ENCODE measurements around the gene FOXS1. TPM values are rescaled to one million over a fixed set of nuclear protein-coding genes. Genes with fewer than 3 reads are reported as not detected.
"Not testable (repeated sequence)": the region's sequence is repeated elsewhere in the genome, so short reads cannot be mapped to it uniquely, and the experiment has no call there.

Gene FOXS1
- total and polyA plus RNA-seq, 8 donors, result 0.16 to 1.7 (median 0.85) TPM; not detected in 2

- no peak for TF ChIP-seq CTCF (IDR thresholded peaks at IDR 0.05)
- intact Hi-C loops (cut with DNase I), result no loop called here
- no peaks in the 10 kb centered on the region for H3K4me1 ChIP-seq
- no peak overlapping the region for H3K4me3 ChIP-seq
- ATAC-seq (no peak), DNase-seq (no peak), FAIRE-seq (no peak)
- no peaks in the 10 kb centered on the region for H3K36me3 ChIP-seq
- no peak overlapping the region for H3K27ac ChIP-seq
- H3K9me3 ChIP-seq, result no peaks in the 10 kb centered on the region
- H3K27me3 ChIP-seq, result no peaks in the 10 kb centered on the region
- WGBS, 2 donors, result 91 to 95% methylated on average over 17 of the region's 17 CpGs
Measured at GRCh38 chr20:31831771-31832306, 13.6 kb downstream of the FOXS1 start.

GRCh38 chr20:31831211-31831610, 14.2 kb downstream of the FOXS1 start:
- Histone ChIP-seq H3K9me3 (no peaks in the 10 kb centered on the region), H3K36me3 (no peaks in the 10 kb centered on the region), H3K27ac (no peak overlapping the region), H3K27me3 (no peaks in the 10 kb centered on the region), H3K4me3 (no peak overlapping the region), H3K4me1 (no peaks in the 10 kb centered on the region)
- DNase-seq, result no peak
- intact Hi-C loops (cut with DNase I), result no loop called here
- WGBS, 2 donors, result 81 to 89% methylated on average over 6 of the region's 6 CpGs
- ATAC-seq, result no peak
- no peak for TF ChIP-seq CTCF (IDR thresholded peaks at IDR 0.05)
- no peak for FAIRE-seq

GRCh38 chr20:31830406-31830981, 14.9 kb downstream of the FOXS1 start:
- no peaks in the 10 kb centered on the region for H3K9me3 ChIP-seq
- 76 to 86% methylated on average over 8 of the region's 8 CpGs for WGBS, 2 donors
- no peak for FAIRE-seq

GRCh38 chr20:31829731-31830130, 15.7 kb downstream of the FOXS1 start:
- ATAC-seq, result no peak
- no peaks in the 10 kb centered on the region for H3K27me3 ChIP-seq
- no peaks in the 10 kb centered on the region for H3K4me1 ChIP-seq
- no peak for TF ChIP-seq CTCF (IDR thresholded peaks at IDR 0.05)
- no peak for FAIRE-seq
- H3K4me3 ChIP-seq, result no peak overlapping the region
- intact Hi-C loops (cut with DNase I), result no loop called here
- no peaks in the 10 kb centered on the region for H3K36me3 ChIP-seq
- H3K9me3 ChIP-seq, result no peaks in the 10 kb centered on the region
- H3K27ac ChIP-seq, result no peak overlapping the region
- no peak for DNase-seq
- WGBS, 2 donors, result 84 to 89% methylated on average over 6 of the region's 6 CpGs

More at GRCh38 chr20:31830406-31830981, 14.9 kb downstream of the FOXS1 start:
- no peaks in the 10 kb centered on the region for H3K36me3 ChIP-seq
- DNase-seq, result no peak
- H3K27ac ChIP-seq, result no peak overlapping the region
- H3K27me3 ChIP-seq, result no peaks in the 10 kb centered on the region
- H3K4me1 ChIP-seq, result no peaks in the 10 kb centered on the region
- intact Hi-C loops (cut with DNase I), result no loop called here
- no peak for TF ChIP-seq CTCF (IDR thresholded peaks at IDR 0.05)
- no peak for ATAC-seq
- H3K4me3 ChIP-seq, result no peak overlapping the region

GRCh38 chr20:31828016-31828415, 17.4 kb downstream of the FOXS1 start:
- intact Hi-C loops (cut with DNase I); DNase-seq; H3K4me1 ChIP-seq; FAIRE-seq; H3K36me3 ChIP-seq; H3K27me3 ChIP-seq; H3K27ac ChIP-seq; H3K4me3 ChIP-seq; ATAC-seq; H3K9me3 ChIP-seq: not testable (repeated sequence)
- WGBS, 2 donors, result 89 to 93% methylated on average over 11 of the region's 11 CpGs
